Measurements from ENCODE around the gene LSM2. TPM values are rescaled to one million over a fixed set of nuclear protein-coding genes. Genes with fewer than 3 reads are reported as not detected.

The LSM2 gene
- polyA plus RNA-seq, 2 of the 4 experiments (the other 2 are of a cell fraction), result 54.7 to 59.6 TPM

GRCh38 chr6:31765910-31766794 is 40.6 kb downstream of the LSM2 start:
- ChIA-PET POLR2A (no interaction called here), CTCF (interaction anchor here (0.7 to 1.7 kb wide), 6 partner anchors 9 to 36 kb away, joined by 3 to 6 read pairs (median 4); partner anchors contain the start of genes DDAH2 and VWA7)
- FAIRE-seq, result no peak
- Histone ChIP-seq H3K9me3 (no peaks in the 10 kb centered on the region), H3K4me1 (no peaks in the 10 kb centered on the region), H3K27ac (no peak overlapping the region), H3K4me3 (no peak overlapping the region), H3K4me2 (no peak overlapping the region)
- WGBS (ENCODE audit: missing lambda C conversion rate), result 88% methylated on average over 23 of the region's 42 CpGs
- TF ChIP-seq HOXB13 (CRISPR knock-in tag; IDR thresholded peaks at IDR 0.05; ENCODE audit: low read depth), result no peak
- TF ChIP-seq CHD2 (IDR thresholded peaks at IDR 0.05; ENCODE audit: low read length, partially characterized antibody), result no peak
- TF ChIP-seq MYC (IDR thresholded peaks at IDR 0.05; ENCODE audit: borderline replicate concordance, low read length), result no peak
- TF ChIP-seq ZFP36 (IDR thresholded peaks at IDR 0.05; ENCODE audit: borderline replicate concordance, partially characterized antibody), result no peak
- TF ChIP-seq SMC3 (IDR thresholded peaks at IDR 0.05), result no peak
- ATAC-seq, result no peak
- DNase-seq (ENCODE audit: low read depth in 1 of 2, low spot score in 1 of 2), result no peak

- no peak for FAIRE-seq
- no peak for TF ChIP-seq ATOH8 (CRISPR knock-in tag; IDR thresholded peaks at IDR 0.05; ENCODE audit: low read depth)
- no peak for DNase-seq (ENCODE audit: low read depth in 1 of 2, low spot score in 1 of 2)
- no peak for ATAC-seq
- no peak overlapping the region for H3K27ac ChIP-seq
- POLR2A ChIA-PET, result no interaction called here
- no peak overlapping the region for H3K4me3 ChIP-seq
- WGBS (ENCODE audit: missing lambda C conversion rate), result 90% methylated on average over 9 of the region's 9 CpGs
- H3K9me3 ChIP-seq, result no peaks in the 10 kb centered on the region
- CTCF ChIA-PET, result interaction anchor here (1.5 to 1.6 kb wide), 2 partner anchors 9 to 36 kb away, joined by 4 to 6 read pairs; partner anchors contain the start of gene DDAH2
- no peak overlapping the region for H3K4me2 ChIP-seq
- H3K4me1 ChIP-seq, result no peaks in the 10 kb centered on the region
Observed at GRCh38 chr6:31765559-31765909, 41.2 kb downstream of the LSM2 start.

- CTCF ChIA-PET, result no interaction called here
- no peak overlapping the region for H3K4me3 ChIP-seq
- no peak for DNase-seq (ENCODE audit: low read depth in 1 of 2, low spot score in 1 of 2)
- no peak for ATAC-seq
- no peak for FAIRE-seq
- WGBS (ENCODE audit: missing lambda C conversion rate), result 94% methylated on average over 4 of the region's 4 CpGs
- H3K27ac ChIP-seq, result no peak overlapping the region
- no peaks in the 10 kb centered on the region for H3K9me3 ChIP-seq
- H3K4me1 ChIP-seq, result no peaks in the 10 kb centered on the region
- POLR2A ChIA-PET, result no interaction called here
- no peak overlapping the region for H3K4me2 ChIP-seq
- TF ChIP-seq BCL3 (IDR thresholded peaks at IDR 0.05) (no peak), RNF2 (IDR thresholded peaks at IDR 0.05; ENCODE audit: borderline replicate concordance, low read depth) (no peak), RAD21 (conservative IDR thresholded peaks at IDR 0.05 in 1 of 2, IDR thresholded peaks at IDR 0.05 in 1 of 2) (no peak), BHLHE40 (IDR thresholded peaks at IDR 0.05; ENCODE audit: low read depth, low read length) (no peak), FOSL2 (IDR thresholded peaks at IDR 0.05) (no peak), FOSL2 (CRISPR knock-in tag; IDR thresholded peaks at IDR 0.05) (no peak), POLR2A (IDR thresholded peaks at IDR 0.05; ENCODE audit: low read length) (no peak), ESRRA (IDR thresholded peaks at IDR 0.05; ENCODE audit: borderline replicate concordance, low read length) (no peak), ZNF302 (CRISPR knock-in tag; IDR thresholded peaks at IDR 0.05) (no peak), MYC (IDR thresholded peaks at IDR 0.05; ENCODE audit: borderline replicate concordance, low read length) (no peak), CEBPB (IDR thresholded peaks at IDR 0.05) (no peak)
Observed at GRCh38 chr6:31764198-31764597, 42.6 kb downstream of the LSM2 start.

- FAIRE-seq (no peak), ATAC-seq (peak; percentile 39 to 46; a peak in 3 of 6 replicates), DNase-seq (ENCODE audit: low read depth in 1 of 2, low spot score in 1 of 2) (peak in 1 of 2 experiments; percentile 19)
- POLR2A ChIA-PET, result no interaction called here
- no peaks in the 10 kb centered on the region for H3K9me3 ChIP-seq
- no peak overlapping the region for H3K4me3 ChIP-seq
- CTCF ChIA-PET, result no interaction called here
- no peaks in the 10 kb centered on the region for H3K4me1 ChIP-seq
- H3K4me2 ChIP-seq, result no peak overlapping the region
- TF ChIP-seq FOXS1 (CRISPR knock-in tag; IDR thresholded peaks at IDR 0.05) (no peak), CBX2 (IDR thresholded peaks at IDR 0.05; ENCODE audit: borderline replicate concordance, low read depth) (no peak), RNF2 (IDR thresholded peaks at IDR 0.05; ENCODE audit: borderline replicate concordance, low read depth) (no peak), KDM1A (IDR thresholded peaks at IDR 0.05; ENCODE audit: low read depth) (no peak), POLR2AphosphoS2 (conservative IDR thresholded peaks at IDR 0.05; ENCODE audit: low read length) (no peak), PHF8 (IDR thresholded peaks at IDR 0.05; ENCODE audit: borderline replicate concordance, low read depth) (no peak), MAZ (IDR thresholded peaks at IDR 0.05; ENCODE audit: borderline replicate concordance, low read depth, low read length) (no peak), MYC (IDR thresholded peaks at IDR 0.05; ENCODE audit: borderline replicate concordance, low read length) (no peak), GATA3 (IDR thresholded peaks at IDR 0.05; ENCODE audit: borderline replicate concordance) (no peak), PBX3 (IDR thresholded peaks at IDR 0.05) (no peak), SREBF2 (IDR thresholded peaks at IDR 0.05) (no peak), HEYL (CRISPR knock-in tag; IDR thresholded peaks at IDR 0.05) (no peak), HES2 (IDR thresholded peaks at IDR 0.05) (no peak), CEBPB (IDR thresholded peaks at IDR 0.05) (no peak), CHD4 (IDR thresholded peaks at IDR 0.05; ENCODE audit: borderline replicate concordance) (no peak), ZNF302 (CRISPR knock-in tag; IDR thresholded peaks at IDR 0.05) (no peak), ZFP36 (IDR thresholded peaks at IDR 0.05; ENCODE audit: borderline replicate concordance, partially characterized antibody) (no peak)
- no peak overlapping the region for H3K27ac ChIP-seq
- WGBS (ENCODE audit: missing lambda C conversion rate), result 57% methylated on average over 1 of the region's 1 CpG
Observed at GRCh38 chr6:31763619-31763940, 43.2 kb downstream of the LSM2 start.

All from A549 (cell line).